ENCODE data around the gene FBXO33.

Gene FBXO33

GRCh38 chr14:39416072-39416471 lies 16.2 kb downstream of the FBXO33 start:
- no peaks in the 10 kb centered on the region for H3K27me3 ChIP-seq (ENCODE audit: insufficient read depth, low read depth)
- H2AFZ ChIP-seq (ENCODE audit: low read depth): no peak overlapping the region
- H4K20me1 ChIP-seq (ENCODE audit: insufficient read depth): no peaks in the 10 kb centered on the region
- TF ChIP-seq, protein P1, sequence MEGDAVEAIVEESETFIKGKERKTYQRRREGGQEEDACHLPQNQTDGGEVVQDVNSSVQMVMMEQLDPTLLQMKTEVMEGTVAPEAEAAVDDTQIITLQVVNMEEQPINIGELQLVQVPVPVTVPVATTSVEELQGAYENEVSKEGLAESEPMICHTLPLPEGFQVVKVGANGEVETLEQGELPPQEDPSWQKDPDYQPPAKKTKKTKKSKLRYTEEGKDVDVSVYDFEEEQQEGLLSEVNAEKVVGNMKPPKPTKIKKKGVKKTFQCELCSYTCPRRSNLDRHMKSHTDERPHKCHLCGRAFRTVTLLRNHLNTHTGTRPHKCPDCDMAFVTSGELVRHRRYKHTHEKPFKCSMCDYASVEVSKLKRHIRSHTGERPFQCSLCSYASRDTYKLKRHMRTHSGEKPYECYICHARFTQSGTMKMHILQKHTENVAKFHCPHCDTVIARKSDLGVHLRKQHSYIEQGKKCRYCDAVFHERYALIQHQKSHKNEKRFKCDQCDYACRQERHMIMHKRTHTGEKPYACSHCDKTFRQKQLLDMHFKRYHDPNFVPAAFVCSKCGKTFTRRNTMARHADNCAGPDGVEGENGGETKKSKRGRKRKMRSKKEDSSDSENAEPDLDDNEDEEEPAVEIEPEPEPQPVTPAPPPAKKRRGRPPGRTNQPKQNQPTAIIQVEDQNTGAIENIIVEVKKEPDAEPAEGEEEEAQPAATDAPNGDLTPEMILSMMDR (conservative IDR thresholded peaks at IDR 0.05; ENCODE audit: low read depth, low read length): no peak
- no peak overlapping the region for H3K9ac ChIP-seq
- no peaks in the 10 kb centered on the region for H3K36me3 ChIP-seq (ENCODE audit: insufficient read depth)
- no peaks in the 10 kb centered on the region for H3K4me1 ChIP-seq (ENCODE audit: low read depth, poor library complexity, severe bottlenecking)
- no peak overlapping the region for H3K4me2 ChIP-seq
- no peak overlapping the region for H3K27ac ChIP-seq
- no peak overlapping the region for H3K4me3 ChIP-seq (IDR thresholded peaks at IDR 0.05; ENCODE audit: insufficient read depth, low read depth, low read length)
- H3K79me2 ChIP-seq (ENCODE audit: insufficient read depth, low read depth): no peaks in the 10 kb centered on the region

GRCh38 chr14:39406560-39406959 lies 25.7 kb downstream of the FBXO33 start:
- no peaks in the 10 kb centered on the region for H3K79me2 ChIP-seq (ENCODE audit: insufficient read depth, low read depth)
- no peak overlapping the region for H2AFZ ChIP-seq (ENCODE audit: low read depth)
- peaks cover 20% of the 10 kb centered on the region for H3K4me1 ChIP-seq (ENCODE audit: low read depth, poor library complexity, severe bottlenecking)
- H3K36me3 ChIP-seq (ENCODE audit: insufficient read depth): no peaks in the 10 kb centered on the region
- H3K4me2 ChIP-seq: no peak overlapping the region
- no peak overlapping the region for H3K4me3 ChIP-seq (IDR thresholded peaks at IDR 0.05; ENCODE audit: insufficient read depth, low read depth, low read length)
- H4K20me1 ChIP-seq (ENCODE audit: insufficient read depth): no peaks in the 10 kb centered on the region
- no peak overlapping the region for H3K9ac ChIP-seq
- H3K27me3 ChIP-seq (ENCODE audit: insufficient read depth, low read depth): no peaks in the 10 kb centered on the region
- H3K27ac ChIP-seq: no peak overlapping the region
- TF ChIP-seq, protein P1 (conservative IDR thresholded peaks at IDR 0.05; ENCODE audit: low read depth, low read length): no peak

GRCh38 chr14:39398382-39398781 lies 33.9 kb downstream of the FBXO33 start:
- H3K9ac ChIP-seq: no peak overlapping the region
- H3K4me3 ChIP-seq (IDR thresholded peaks at IDR 0.05; ENCODE audit: insufficient read depth, low read depth, low read length): no peak overlapping the region
- H3K27ac ChIP-seq: peak overlapping the region; percentile 60
- H3K4me1 ChIP-seq (ENCODE audit: low read depth, poor library complexity, severe bottlenecking): peaks cover 43% of the 10 kb centered on the region
- TF ChIP-seq, protein P1 (conservative IDR thresholded peaks at IDR 0.05; ENCODE audit: low read depth, low read length): no peak
- H3K79me2 ChIP-seq (ENCODE audit: insufficient read depth, low read depth): no peaks in the 10 kb centered on the region
- H2AFZ ChIP-seq (ENCODE audit: low read depth): no peak overlapping the region
- H4K20me1 ChIP-seq (ENCODE audit: insufficient read depth): no peaks in the 10 kb centered on the region
- H3K36me3 ChIP-seq (ENCODE audit: insufficient read depth): no peaks in the 10 kb centered on the region
- no peaks in the 10 kb centered on the region for H3K27me3 ChIP-seq (ENCODE audit: insufficient read depth, low read depth)
- peak overlapping the region; percentile 71 for H3K4me2 ChIP-seq

- Histone ChIP-seq H3K9ac (no peak overlapping the region), H3K4me1 (ENCODE audit: low read depth, poor library complexity, severe bottlenecking) (peaks cover 43% of the 10 kb centered on the region), H2AFZ (ENCODE audit: low read depth) (no peak overlapping the region), H3K4me2 (no peak overlapping the region), H3K36me3 (ENCODE audit: insufficient read depth) (no peaks in the 10 kb centered on the region), H3K79me2 (ENCODE audit: insufficient read depth, low read depth) (no peaks in the 10 kb centered on the region), H3K27ac (no peak overlapping the region), H3K27me3 (ENCODE audit: insufficient read depth, low read depth) (no peaks in the 10 kb centered on the region), H4K20me1 (ENCODE audit: insufficient read depth) (no peaks in the 10 kb centered on the region), H3K4me3 (IDR thresholded peaks at IDR 0.05; ENCODE audit: insufficient read depth, low read depth, low read length) (no peak overlapping the region)
- TF ChIP-seq, protein P1 (conservative IDR thresholded peaks at IDR 0.05; ENCODE audit: low read depth, low read length): no peak
Observed at GRCh38 chr14:39396448-39396847, 35.8 kb downstream of the FBXO33 start.
